Right cardiac atrium (tissue), 5 donors: Measurements from ENCODE around the gene GLYATL3. TPM values are rescaled to one million over a fixed set of nuclear protein-coding genes. Genes with fewer than 3 reads are reported as not detected.
"Not testable (repeated sequence)": the region's sequence is repeated elsewhere in the genome, so short reads cannot be mapped to it uniquely, and the experiment has no call there.

ENCODE experiments used
- ATAC-seq, 2 donors: fragments of 200-7000 bp; cut with Tn5 transposase; one replicate each; pipeline versions ENCODE4 v1.8.0 to v1.9.1; 2020; ENCODE audit warnings: moderate library complexity in 2 of 2, mild to moderate bottlenecking in 1 of 2
- DNase-seq, 3 donors: peaks; one replicate each; pipeline ENCODE4 v3.0.0-alpha.2; 2020
- H3K27ac ChIP-seq: one replicate; pipeline ENCODE4 v1.5.1; 2013; ENCODE audit warnings: mild to moderate bottlenecking, low read length, control low read depth, moderate library complexity
- H3K27me3 ChIP-seq: one replicate; pipeline ENCODE4 v1.6.1; 2013; ENCODE audit not compliant: control insufficient read depth, insufficient read depth
- H3K4me1 ChIP-seq: one replicate; pipeline ENCODE4 v1.6.1; 2013; ENCODE audit warnings: low read length; ENCODE audit not compliant: control insufficient read depth, insufficient read depth
- H3K4me3 ChIP-seq: one replicate; pipeline ENCODE4 v1.5.1; 2013; ENCODE audit warnings: low read length, control low read depth
- H3K9me3 ChIP-seq: one replicate; pipeline ENCODE4 v1.6.1; 2013; ENCODE audit warnings: low read length; ENCODE audit not compliant: control insufficient read depth
- WGBS: extraction: QIAGEN DNeasy Blood & Tissue Kit; methylation state at CpG from one replicate; pipeline ENCODE4 v1.1.7; 2013; 5-methylcytosine and 5-hydroxymethylcytosine counted together
- intact Hi-C, 4 donors: fragments of 100-400 bp; cut with DNase I; formaldehyde crosslinking; loops; one replicate each; pipeline versions ENCODE4 v1.11.0 to v1.14.0; 2022 to 2023
- long read RNA-seq, 4 donors: library from polyadenylated mRNA; unstranded; transcript quantifications; one replicate each; pipeline ENCODE4 v2.0.0, GENCODE V29; 2020 to 2021
- polyA plus RNA-seq: library from polyadenylated mRNA; stranded (reverse); fragments of 200-250 nt; gene quantifications from one replicate; pipeline ENCODE4 v1.2.3, GENCODE V29; 2013
- total RNA-seq, 4 donors: library from RNA; stranded (reverse); fragmentation: NEBNext Ultra II Directional; extraction: Animal tissue kit (Norgen Biotek cat#: 25700); gene quantifications; one replicate each; pipeline ENCODE4 v1.2.1, GENCODE V29; 2021
- donor health status: healthy with polysubstance abuse.
- donor health status: DM: no; HTN: yes; CAD: no.
- donor health status: DM: no; HTN: no; CAD: no.
- donor health status: DM: no; HTN: yes; CAD: no; lungs with severe emphysema.
- donor health status: DM: yes; HTN: yes; CAD: no.

The GLYATL3 gene
- total RNA-seq (not detected), polyA plus RNA-seq (not detected)
- long read RNA-seq, donor 1, result 0 reads
- long read RNA-seq, donor 2, result 0 reads
- long read RNA-seq, donor 3, result 0 reads
- long read RNA-seq, donor 4, result 0 reads

DNA sequence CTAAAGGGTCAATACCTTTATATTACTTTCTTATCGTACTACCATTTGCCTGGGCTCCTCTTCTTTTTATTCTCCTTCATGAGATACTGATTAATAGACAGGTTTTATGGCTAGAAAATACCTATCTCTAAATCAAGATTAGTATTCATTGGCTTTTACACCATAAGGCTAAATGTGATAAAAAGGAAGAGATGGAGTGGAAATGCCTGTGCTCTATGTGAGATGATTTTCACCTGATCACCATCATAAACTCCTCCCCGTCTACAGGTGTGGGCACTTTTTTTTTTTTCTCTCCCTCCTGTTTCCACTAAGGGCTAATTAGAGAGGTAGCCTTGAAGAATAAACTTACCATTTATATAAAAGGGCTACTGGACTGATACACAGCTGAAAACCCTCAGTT lies at the start of gene GLYATL3:
Gene GLYATL3 (plus strand): TSS at position 301 of the 400 bp plus-strand sequence. CDS start 12,068 bp downstream, outside the sequence.
- no peaks in the 10 kb centered on the region for H3K4me1 ChIP-seq
- ATAC-seq (no peak), DNase-seq (no peak)
- no peaks in the 10 kb centered on the region for H3K27me3 ChIP-seq
- no peak within 1 kb of the TSS for H3K4me3 ChIP-seq
- intact Hi-C loops, result no loop called here
- 40% methylated on average over 2 of the region's 2 CpGs for WGBS
- H3K9me3 ChIP-seq, result no peaks in the 10 kb centered on the region
- H3K27ac ChIP-seq, result no peak within 1 kb of the TSS

DNA sequence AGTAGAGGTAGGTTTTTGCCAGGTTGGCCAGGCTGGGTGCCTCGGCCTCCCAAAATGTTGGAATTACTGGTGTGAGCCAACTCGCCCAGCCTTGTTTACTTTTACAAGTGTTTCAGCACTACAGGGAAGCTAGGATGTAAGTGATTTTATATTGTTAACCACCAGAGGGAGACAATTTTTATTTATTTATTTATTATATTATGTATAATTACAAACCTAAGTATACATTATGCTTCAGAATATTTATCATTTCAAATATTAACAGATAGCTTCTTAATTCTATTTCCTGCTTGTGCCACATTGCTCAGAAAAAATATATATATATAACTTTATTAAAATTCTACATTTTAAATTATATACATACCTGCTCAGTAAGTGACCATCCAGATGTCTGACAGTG lies 46.5 kb upstream of the GLYATL3 start:
- Histone ChIP-seq H3K4me3 (no peak overlapping the region), H3K9me3 (no peaks in the 10 kb centered on the region), H3K27ac (no peak overlapping the region), H3K27me3 (no peaks in the 10 kb centered on the region), H3K4me1 (no peaks in the 10 kb centered on the region)
- 92% methylated on average over 2 of the region's 2 CpGs for WGBS
- DNase-seq (no peak), ATAC-seq (no peak)
- intact Hi-C loops, result no loop called here

DNA sequence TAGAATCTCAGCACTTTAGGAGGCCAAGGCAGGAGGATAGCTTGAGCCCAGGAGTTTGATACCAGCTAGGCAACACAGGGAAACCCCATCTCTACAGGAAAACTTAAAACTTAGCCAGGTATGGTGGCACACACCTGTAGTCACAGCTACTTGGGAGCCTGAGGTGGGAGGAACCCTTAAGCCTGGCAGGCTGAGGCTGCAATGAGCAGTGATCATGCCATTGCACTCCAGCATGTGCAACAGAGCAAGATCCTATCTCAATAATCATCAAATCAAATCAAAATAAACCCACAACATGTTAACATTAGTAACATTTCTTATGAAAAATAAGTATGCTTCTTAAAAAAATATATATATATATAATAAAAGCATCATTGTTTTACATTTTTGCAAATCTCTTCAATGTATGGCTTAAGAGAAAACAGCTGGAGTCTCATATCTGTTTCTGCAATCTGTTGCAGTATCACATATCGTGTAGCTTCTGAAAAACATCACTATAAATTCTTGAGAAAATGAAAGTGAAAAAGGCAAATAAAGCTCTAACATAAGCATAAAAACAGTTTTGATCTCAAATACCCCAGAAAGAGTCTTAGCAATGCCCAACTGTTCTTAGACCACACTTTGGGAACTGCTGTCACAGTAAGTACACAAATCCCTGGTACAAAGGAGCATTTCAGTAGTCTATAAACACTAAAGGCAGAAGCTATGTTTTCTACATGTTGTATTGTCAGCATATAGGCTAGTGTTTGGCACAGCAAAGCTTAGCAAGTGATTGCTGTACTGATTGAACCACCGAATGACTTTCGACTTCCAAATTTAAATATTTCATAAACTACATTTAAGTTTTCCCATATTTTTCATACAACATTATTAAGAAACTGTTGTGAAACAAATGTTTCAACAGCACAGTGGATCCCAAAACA lies 44.7 kb upstream of the GLYATL3 start:
- H3K9me3 ChIP-seq, result no peaks in the 10 kb centered on the region

DNA sequence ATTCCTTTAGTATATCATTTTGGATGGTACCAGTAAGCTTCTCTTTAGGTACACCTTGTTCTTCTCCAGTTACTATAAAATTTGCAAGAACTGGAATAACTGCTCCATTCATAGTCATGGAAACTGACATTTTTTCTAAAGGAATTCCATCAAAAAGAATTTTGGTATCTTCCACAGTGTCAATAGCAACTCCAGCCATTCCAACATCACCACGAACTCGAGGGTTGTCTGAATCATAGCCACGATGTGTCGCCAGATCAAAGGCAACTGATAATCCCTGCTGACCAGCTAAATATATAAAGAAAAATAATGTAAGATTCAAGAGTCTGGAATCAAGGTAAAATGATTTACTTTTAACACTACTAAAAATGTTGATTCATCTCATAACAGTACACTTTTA lies 42.0 kb upstream of the GLYATL3 start:
- H3K27me3 ChIP-seq, result no peaks in the 10 kb centered on the region
- H3K4me3 ChIP-seq, result no peak overlapping the region
- no peaks in the 10 kb centered on the region for H3K9me3 ChIP-seq
- H3K27ac ChIP-seq, result no peak overlapping the region
- intact Hi-C loops, result no loop called here
- ATAC-seq (no peak), DNase-seq (no peak)
- WGBS, result 68% methylated on average over 4 of the region's 4 CpGs
- no peaks in the 10 kb centered on the region for H3K4me1 ChIP-seq

More for the DNA sequence above, 44.7 kb upstream of the GLYATL3 start:
- Histone ChIP-seq H3K27ac (no peak overlapping the region), H3K27me3 (no peaks in the 10 kb centered on the region), H3K4me3 (no peak overlapping the region), H3K4me1 (no peaks in the 10 kb centered on the region)
- intact Hi-C loops, result no loop called here
- no peak for ATAC-seq
- no peak for DNase-seq
- 95% methylated on average over 3 of the region's 3 CpGs for whole genome bisulfite sequencing

DNA sequence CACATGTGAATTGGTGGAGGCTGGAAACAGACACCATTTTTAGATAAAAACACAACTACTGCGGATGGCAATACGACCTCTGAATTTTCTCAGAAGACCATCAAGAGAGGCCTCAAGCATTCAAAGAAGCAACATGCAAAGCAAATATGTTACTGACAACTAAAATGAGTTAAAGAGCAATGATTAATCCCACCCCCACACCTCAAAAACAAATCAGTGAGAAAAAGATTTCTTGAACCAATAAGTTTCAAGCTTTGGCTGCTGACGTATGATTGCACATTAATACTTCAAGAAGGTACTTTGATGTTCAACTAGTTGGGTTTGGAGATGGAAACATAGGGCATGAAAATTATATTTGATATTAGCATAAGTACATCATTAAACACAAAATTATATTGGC lies 37.7 kb upstream of the GLYATL3 start:
- Histone ChIP-seq H3K9me3 (no peaks in the 10 kb centered on the region), H3K27ac (no peak overlapping the region), H3K27me3 (no peaks in the 10 kb centered on the region), H3K4me1 (no peaks in the 10 kb centered on the region), H3K4me3 (peak overlapping the region; percentile 89)
- no peak for DNase-seq
- intact Hi-C loops, result no loop called here
- 32% methylated on average over 3 of the region's 3 CpGs for WGBS
- no peak for ATAC-seq

DNA sequence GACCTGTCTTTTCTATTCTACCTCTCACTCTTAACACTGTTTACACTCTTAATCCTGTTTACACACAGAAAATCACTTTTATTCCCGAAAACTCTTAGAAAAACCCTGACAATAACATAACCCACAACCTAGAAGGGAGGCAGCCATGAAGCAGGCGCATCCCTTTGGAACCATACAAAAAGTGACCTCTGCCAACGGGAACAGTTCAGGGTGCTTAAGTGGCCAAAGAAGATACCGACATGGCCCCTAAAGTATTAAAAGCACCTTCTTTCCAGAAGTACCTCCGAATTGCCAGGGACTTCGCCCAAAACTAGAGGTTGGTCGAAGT lies 37.2 kb upstream of the GLYATL3 start:
- DNase-seq, result no peak
- peak overlapping the region; percentile 90 for H3K27ac ChIP-seq
- H3K9me3 ChIP-seq, result no peaks in the 10 kb centered on the region
- WGBS, result 2% methylated on average over 7 of the region's 7 CpGs
- intact Hi-C loops, result no loop called here
- no peaks in the 10 kb centered on the region for H3K4me1 ChIP-seq
- ATAC-seq, result peak in 1 of 2 donors; percentile 28
- peak overlapping the region; percentile 89 for H3K4me3 ChIP-seq
- no peaks in the 10 kb centered on the region for H3K27me3 ChIP-seq

DNA sequence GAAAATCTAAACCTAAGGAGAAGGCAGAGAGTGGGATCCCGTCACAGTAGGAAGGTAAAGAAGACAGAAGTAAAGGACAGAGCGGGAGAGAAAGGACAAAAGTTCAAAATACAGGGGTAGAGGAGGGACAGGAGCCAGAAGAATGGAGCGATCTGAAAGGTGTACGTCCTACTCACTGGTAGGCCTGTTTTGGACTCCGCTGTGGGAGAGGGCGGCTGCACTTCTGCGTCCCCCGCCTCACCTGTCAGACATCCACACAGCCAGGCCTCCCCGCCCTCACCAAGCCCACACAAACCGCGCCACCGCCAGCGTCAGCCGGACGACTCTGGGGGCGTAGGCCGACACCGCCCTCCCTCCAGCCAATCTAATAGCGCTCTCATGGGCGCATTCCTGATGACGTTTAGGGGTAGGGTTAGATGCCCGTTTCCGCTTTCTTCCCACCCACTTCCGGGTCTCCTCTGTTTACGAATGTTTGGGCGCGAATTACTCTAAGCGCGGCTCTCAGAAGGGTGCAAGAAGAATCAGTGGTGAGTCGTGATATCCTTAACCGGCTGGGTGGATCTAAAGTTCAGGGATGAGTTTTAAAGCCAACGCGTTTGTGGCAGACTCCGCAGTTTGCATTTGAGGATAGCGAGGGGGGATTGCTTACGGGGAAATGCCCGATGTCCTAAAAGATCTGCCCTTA lies 36.7 kb upstream of the GLYATL3 start, which contains the start of the genes CENPQ and MMUT:
Gene CENPQ (plus strand): TSS at position 444 of the 685 bp plus-strand sequence. CDS start 6,807 bp downstream, outside the sequence.
Gene MMUT (minus strand): TSS at position 327 of the 685 bp plus-strand sequence. CDS start 3,787 bp downstream, outside the sequence.
- Histone ChIP-seq H3K4me1 (no peaks in the 10 kb centered on the region), H3K27me3 (no peaks in the 10 kb centered on the region), H3K4me3 (peak within 1 kb of the TSS; percentile 89), H3K27ac (peak within 1 kb of the TSS; percentile 90), H3K9me3 (no peaks in the 10 kb centered on the region)
- intact Hi-C loops, result no loop called here
- under 1% methylated on average over 37 of the region's 37 CpGs for WGBS
- ATAC-seq (peak; percentile 100), DNase-seq (peak; percentile 92 to 96 (median 96))

DNA sequence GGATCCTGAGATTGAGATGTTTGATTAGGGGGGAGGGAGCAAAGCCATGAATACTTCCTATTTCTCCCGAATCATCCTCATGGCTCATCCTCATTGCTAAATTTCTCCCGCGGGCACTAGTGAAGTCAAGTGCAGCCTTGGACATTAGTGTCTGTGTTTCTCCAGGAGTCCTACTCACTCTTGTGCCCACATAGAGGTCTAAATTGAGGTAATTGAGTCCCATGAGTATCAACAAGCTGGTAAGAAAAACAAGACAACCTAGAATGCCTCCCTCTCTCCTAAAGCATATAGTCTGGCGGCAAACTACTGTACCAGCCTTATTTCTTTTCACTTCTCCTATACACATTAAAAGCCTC lies 36.1 kb upstream of the GLYATL3 start:
- no peak for DNase-seq
- H3K9me3 ChIP-seq, result no peaks in the 10 kb centered on the region
- ATAC-seq, result no peak
- peak overlapping the region; percentile 89 for H3K4me3 ChIP-seq
- intact Hi-C loops, result no loop called here
- no peaks in the 10 kb centered on the region for H3K27me3 ChIP-seq
- H3K27ac ChIP-seq, result peak overlapping the region; percentile 22
- WGBS, result 2% methylated on average over 4 of the region's 4 CpGs
- H3K4me1 ChIP-seq, result no peaks in the 10 kb centered on the region

DNA sequence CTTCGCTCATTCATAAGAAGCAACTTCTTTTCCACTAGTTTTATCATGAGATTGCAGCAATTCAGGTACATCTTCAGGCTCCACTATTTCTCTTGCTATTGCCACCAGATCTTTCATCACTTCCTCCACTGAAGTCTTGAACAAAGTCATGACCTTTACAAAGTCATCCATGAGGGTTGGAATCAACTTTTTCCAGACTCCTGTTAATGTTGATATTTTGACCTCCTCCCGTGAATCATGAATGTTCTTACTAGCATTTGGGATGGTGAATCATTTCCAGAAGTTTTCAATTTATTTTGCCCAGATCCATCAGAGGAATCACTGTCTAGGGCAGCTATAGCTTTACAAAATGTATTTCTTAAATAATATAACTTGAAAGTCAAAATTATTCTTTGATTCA lies 35.0 kb upstream of the GLYATL3 start:
- DNase-seq (no peak), ATAC-seq (no peak)
- WGBS, result 93% methylated on average over 2 of the region's 2 CpGs
- H3K27me3 ChIP-seq, result no peaks in the 10 kb centered on the region
- no peaks in the 10 kb centered on the region for H3K9me3 ChIP-seq
- H3K4me3 ChIP-seq, result no peak overlapping the region
- H3K27ac ChIP-seq, result no peak overlapping the region
- intact Hi-C loops, result no loop called here
- no peaks in the 10 kb centered on the region for H3K4me1 ChIP-seq

DNA sequence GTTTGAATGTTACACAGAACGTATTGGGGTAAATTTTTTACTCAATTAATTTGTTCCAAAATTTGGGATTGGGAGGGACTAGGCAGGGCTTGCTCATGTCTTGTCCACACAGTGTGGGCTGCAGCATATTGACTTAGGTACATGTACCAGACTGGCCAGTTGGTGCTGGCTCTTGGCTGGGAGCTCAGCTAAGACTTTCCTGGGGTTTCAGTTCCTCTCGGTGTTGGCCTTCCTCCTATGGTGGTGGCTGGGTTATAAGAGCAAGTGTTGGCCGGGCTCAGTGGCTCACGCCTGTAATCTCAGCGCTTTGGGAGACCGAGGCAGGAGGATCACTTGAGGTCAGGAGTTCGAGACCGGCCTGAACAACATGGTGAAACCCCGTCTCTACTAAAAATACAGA lies 31.7 kb upstream of the GLYATL3 start:
- Histone ChIP-seq H3K4me3 (no peak overlapping the region), H3K9me3 (no peaks in the 10 kb centered on the region), H3K27me3 (no peaks in the 10 kb centered on the region), H3K27ac (no peak overlapping the region), H3K4me1 (no peaks in the 10 kb centered on the region)
- intact Hi-C loops, result no loop called here
- DNase-seq (no peak), ATAC-seq (no peak)
- WGBS, result 95% methylated on average over 9 of the region's 9 CpGs

DNA sequence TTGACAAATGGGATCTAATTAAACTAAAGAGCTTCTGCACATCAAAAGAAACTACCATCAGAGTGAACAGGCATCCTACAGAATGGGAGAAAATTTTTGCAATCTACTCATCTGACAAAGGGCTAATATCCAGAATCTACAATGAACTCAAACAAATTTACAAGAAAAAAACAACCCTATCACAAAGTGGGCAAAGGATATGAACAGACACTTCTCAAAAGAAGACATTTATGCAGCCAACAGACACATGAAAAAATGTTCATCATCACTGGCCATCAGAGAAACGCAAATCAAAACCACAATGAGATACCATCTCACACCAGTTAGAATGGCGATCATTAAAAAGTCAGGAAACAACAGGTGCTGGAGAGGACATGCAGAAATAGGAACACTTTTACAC lies 23.2 kb upstream of the GLYATL3 start:
- DNase-seq, ATAC-seq, H3K27ac ChIP-seq, H3K4me1 ChIP-seq, H3K4me3 ChIP-seq, H3K9me3 ChIP-seq, intact Hi-C loops, H3K27me3 ChIP-seq: not testable (repeated sequence)
- 96% methylated on average over 2 of the region's 2 CpGs for WGBS
